Amygdala (tissue), 56 donors: ENCODE data around the gene DGCR2.
"Not testable (repeated sequence)": the region's sequence is repeated elsewhere in the genome, so short reads cannot be mapped to it uniquely, and the experiment has no call there.

ENCODE experiments used
- DNase-seq, 56 donors: peaks; one replicate each; lab custom pipeline; 2025; lab: John Stamatoyannopoulos, UW

Gene DGCR2

GRCh38 chr22:19086896-19087295 lies 35.3 kb downstream of the DGCR2 start:
- DNase-seq: no peak

GRCh38 chr22:19086417-19086816 lies 35.8 kb downstream of the DGCR2 start:
- no peak for DNase-seq

GRCh38 chr22:19085233-19085718 lies 36.9 kb downstream of the DGCR2 start:
- no peak for DNase-seq

- DNase-seq: not testable (repeated sequence)
These were observed 37.6 kb downstream of the DGCR2 start for GRCh38 chr22:19084586-19084985.

- not testable (repeated sequence) for DNase-seq
These were observed 38.1 kb downstream of the DGCR2 start for GRCh38 chr22:19084126-19084525.

- DNase-seq: no peak
These were observed 39.4 kb downstream of the DGCR2 start for GRCh38 chr22:19082793-19083192.

GRCh38 chr22:19082101-19082500 lies 40.1 kb downstream of the DGCR2 start:
- DNase-seq: no peak

- DNase-seq: no peak
These were observed 40.9 kb downstream of the DGCR2 start for GRCh38 chr22:19081351-19081750.

GRCh38 chr22:19080853-19081252 lies 41.4 kb downstream of the DGCR2 start:
- DNase-seq: no peak

GRCh38 chr22:19079691-19080090 lies 42.5 kb downstream of the DGCR2 start:
- no peak for DNase-seq

- no peak for DNase-seq
These were observed 46.8 kb downstream of the DGCR2 start for GRCh38 chr22:19075404-19075803.

GRCh38 chr22:19072853-19073252 lies 49.4 kb downstream of the DGCR2 start:
- not testable (repeated sequence) for DNase-seq

- DNase-seq: no peak
These were observed 51.6 kb downstream of the DGCR2 start for GRCh38 chr22:19070397-19071169.

- no peak for DNase-seq
These were observed 52.8 kb downstream of the DGCR2 start for GRCh38 chr22:19069451-19069850.

- DNase-seq: no peak
These were observed 53.4 kb downstream of the DGCR2 start for GRCh38 chr22:19068784-19069271.

- DNase-seq: no peak
These were observed 54.4 kb downstream of the DGCR2 start for GRCh38 chr22:19067696-19068348.

- DNase-seq: no peak
These were observed 55.5 kb downstream of the DGCR2 start for GRCh38 chr22:19066531-19067271.

GRCh38 chr22:19065929-19066328 lies 56.3 kb downstream of the DGCR2 start:
- no peak for DNase-seq

GRCh38 chr22:19065298-19065859 lies 56.8 kb downstream of the DGCR2 start:
- no peak for DNase-seq

GRCh38 chr22:19064354-19065054 lies 57.7 kb downstream of the DGCR2 start:
- DNase-seq: no peak
